Stimulated activated CD8-positive, alpha-beta memory T cell treated with anti-CD3 and anti-CD28 coated beads, Interleukin-15, amount 100 ng/mL, for 48 hours (primary cell): ENCODE data around the gene TBC1D12.
"Not testable (repeated sequence)": the region's sequence is repeated elsewhere in the genome, so short reads cannot be mapped to it uniquely, and the experiment has no call there.

Experiments
- DNase-seq, 2 donors: peaks; one replicate each; pipeline ENCODE4 v3.0.0-alpha.2; 2020; ENCODE audit warnings: low read depth in 2 of 2

Gene TBC1D12

GRCh38 chr10:94456942-94457341 is 54.6 kb downstream of the TBC1D12 start:
- no peak for DNase-seq

- DNase-seq = no peak
Measured at GRCh38 chr10:94459385-94459784, 57.0 kb downstream of the TBC1D12 start.

DNA sequence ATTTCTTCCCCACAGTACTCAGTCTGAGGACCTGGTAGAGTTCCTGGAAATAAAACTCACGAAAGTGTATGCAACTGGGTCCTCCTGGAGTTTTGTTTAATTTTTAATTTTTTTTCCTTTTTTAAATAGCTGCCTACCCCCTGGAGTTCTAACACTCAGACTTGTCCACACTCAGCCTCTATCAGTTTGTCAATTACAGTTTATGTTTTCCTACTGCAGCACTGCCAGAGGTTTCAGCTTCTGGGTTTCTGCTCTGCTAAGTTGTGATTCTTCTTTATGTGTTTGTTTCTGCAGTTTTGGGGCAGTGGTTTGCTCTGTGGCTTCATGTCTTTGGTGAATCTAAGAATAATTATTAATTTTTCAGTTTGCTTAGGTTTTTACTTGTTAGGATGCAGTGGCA is 59.2 kb downstream of the TBC1D12 start:
- DNase-seq = no peak

GRCh38 chr10:94462130-94462529 is 59.8 kb downstream of the TBC1D12 start:
- DNase-seq = no peak

- DNase-seq = no peak
Measured at GRCh38 chr10:94465684-94466083, 63.3 kb downstream of the TBC1D12 start.

GRCh38 chr10:94481410-94481809 is 79.1 kb downstream of the TBC1D12 start:
- DNase-seq = no peak

GRCh38 chr10:94483970-94484369 is 81.6 kb downstream of the TBC1D12 start:
- DNase-seq = no peak

DNA sequence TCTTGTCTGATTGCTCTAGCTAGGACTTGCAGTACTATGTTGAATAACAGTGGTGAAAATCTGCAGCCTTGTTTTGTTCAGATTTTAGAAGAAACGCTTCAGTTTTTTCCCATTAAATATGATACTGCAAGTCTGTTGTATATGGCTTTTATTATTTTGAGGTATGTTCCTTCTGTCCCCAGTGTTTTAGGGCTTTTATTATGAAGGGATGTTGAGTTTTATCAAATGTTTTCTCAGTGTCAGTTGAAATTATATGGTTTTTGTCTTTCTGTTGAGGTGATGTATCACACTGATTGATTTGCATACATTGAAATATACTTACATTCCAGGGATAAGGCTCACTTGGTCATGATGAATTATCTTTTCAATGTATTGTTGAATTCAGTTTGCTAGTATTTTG is 82.8 kb downstream of the TBC1D12 start:
- DNase-seq = no peak

DNA sequence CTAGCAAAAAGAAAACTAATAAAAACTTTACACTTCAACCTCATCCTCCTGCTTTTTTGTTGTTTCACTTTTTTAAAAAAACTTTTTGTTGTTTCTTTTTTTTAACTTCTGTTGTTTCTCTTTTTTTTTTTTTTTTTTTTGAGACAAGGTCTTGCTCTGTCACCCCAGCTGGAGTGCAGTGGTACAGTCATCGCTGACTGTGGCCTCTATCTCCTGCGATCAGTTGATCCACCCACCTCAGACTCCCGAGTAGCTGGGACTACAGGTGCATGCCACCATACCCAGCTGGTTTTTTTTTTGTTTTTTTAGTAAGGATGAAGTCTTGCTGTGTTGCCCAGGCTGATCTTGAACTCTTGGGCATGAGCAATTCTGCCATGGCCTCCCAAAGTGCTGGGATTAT is 85.2 kb downstream of the TBC1D12 start:
- DNase-seq = no peak

GRCh38 chr10:94489107-94489506 is 86.8 kb downstream of the TBC1D12 start:
- DNase-seq = no peak

DNA sequence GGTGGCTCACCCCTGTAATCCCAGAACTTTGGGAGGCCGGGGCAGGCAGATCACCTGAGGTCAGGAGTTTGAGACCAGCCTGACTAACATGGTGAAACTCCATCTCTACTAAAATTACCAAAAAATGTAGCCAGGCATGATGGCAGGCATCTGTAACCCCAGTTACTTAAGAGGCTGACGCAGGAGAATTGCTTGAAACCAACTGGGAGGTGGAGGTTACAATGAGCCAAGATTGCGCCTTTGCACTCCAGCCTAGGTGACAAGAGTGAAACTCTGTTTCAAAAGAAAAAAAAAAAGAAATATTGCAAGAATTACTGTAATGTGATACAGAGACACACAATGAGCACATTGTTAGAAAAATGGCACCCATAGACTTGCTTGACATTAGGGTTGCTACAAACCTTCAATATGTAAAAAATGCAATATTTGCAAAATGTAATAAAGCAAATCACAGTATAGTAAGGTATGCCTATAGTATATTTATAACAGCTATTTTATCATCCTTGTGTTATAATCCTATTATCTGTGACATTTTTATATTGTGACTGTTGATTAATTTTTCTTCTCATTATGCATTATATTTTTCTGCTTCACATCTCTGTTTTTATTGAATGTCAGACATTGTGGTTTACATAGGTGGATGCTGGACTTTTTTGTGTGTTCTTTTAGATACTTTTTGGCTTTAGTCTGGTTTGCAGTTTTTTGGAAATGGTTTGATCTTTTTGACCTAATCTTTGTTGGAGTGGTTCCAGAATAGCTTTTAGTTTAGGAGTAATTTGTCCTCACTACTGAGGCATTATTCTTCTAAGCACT is 87.8 kb downstream of the TBC1D12 start:
- DNase-seq = no peak

DNA sequence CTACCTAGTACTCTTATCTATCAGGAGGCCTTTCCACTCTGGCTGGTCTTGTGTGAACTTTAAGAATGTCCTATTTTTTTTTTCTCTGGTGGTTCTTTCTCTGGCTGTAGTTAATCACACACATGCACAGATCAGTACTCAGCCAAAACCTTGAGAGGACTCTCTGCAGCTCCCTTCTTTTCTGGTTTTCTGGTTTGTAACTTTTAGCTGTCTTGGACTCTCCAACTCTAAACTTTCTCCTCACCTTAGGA is 88.4 kb downstream of the TBC1D12 start:
- no peak for DNase-seq

GRCh38 chr10:94493463-94493862 is 91.1 kb downstream of the TBC1D12 start:
- DNase-seq = no peak

- no peak for DNase-seq
Measured at GRCh38 chr10:94496010-94496409, 93.7 kb downstream of the TBC1D12 start.

DNA sequence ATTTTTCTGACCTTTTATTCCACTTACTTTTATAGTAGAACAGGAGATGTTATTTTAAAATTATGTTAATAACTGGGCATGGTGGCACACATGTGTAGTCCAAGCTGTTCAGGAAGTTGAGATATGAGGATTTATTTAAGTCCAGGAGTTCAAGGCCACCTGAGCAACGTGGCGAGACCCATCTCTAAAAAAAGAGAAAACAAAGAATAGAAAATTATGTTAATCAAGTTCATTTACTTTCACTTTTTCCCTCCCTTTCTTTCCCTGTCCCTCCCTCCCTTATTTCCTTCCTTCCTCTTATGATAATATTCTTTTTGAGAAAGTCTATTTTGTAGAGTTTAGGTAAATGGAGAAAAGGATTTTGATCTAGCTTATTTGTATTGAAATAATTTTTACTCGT is 94.3 kb downstream of the TBC1D12 start:
- no peak for DNase-seq

DNA sequence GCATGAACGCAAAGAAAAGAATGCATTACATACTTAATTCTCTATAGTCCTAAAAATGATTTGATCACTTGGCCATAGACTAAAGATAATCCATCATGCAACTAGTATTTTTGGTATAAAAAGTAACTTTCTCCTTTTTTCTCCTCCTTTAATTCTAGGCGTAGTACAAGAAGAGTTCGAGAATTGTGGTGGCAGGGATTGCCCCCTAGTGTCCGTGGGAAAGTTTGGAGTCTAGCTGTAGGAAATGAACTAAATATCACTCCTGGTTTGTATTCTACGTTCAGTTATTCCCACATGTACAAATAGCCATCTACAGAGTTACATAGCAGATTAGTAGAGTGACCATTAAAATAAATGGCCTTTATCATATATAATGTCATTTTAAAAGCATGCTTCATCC is 97.7 kb downstream of the TBC1D12 start:
- no peak for DNase-seq

DNA sequence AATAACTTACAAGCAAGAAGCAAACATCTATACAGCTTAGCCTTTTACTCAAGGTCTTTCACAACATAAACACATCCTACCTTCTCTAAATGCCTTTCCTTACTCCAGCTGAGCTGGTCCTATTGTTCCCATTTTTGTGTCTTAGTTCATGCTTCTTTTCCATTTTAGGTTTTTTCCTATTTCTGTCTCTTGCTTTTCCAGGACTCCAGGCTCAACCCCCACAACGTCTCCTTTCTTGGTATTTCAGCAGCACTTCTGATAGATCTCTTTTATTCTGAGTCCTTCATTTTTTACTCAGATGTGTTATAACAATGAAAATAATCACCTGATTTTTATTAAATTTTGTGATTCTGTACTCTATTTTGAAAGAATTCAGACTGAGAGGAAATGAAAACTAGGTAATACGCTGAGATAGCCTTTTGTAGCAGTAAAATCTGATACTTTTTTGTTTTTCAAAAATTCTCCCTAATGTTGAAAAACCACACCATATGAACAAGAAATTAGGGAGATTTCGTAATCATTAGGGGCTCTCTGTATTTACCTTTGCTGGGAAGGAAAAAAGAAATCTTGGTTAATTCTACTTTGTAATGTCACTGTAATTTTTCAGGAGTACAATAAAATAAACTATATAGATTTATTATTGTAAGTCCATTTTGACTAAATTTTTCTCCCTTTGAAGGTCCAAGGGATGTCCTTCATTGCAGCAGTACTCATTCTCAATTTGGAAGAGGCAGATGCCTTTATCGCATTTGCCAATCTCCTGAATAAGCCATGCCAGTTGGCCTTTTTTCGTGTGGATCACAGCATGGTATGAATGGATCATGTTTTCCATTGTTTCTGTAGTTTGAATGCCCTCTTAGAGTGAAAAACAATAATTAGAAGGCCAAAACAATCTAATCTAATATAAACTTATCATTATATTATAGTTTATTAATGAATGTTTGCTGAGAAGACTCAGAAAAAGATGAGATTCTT is 119.2 kb downstream of the TBC1D12 start:
- no peak for DNase-seq

- no peak for DNase-seq
Measured at GRCh38 chr10:94524146-94524545, 121.8 kb downstream of the TBC1D12 start.

DNA sequence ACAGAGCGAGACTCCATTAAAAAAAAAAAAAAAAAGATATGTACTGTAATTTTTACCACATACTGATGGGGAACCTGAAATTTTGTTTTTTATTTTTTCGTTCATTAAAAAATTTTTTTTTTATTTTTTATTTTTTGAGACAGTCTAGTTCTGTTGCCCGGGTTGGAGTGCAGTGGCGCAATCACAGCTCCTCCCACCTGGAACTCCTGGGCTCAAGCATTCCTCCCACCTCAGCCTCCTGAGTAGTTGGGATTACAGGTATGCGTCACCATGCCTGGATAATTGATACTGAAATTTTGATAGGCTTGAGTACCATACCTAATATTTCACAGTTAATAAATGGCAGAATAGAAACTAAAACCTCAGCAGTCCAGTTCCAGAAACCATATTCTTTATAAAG is 122.4 kb downstream of the TBC1D12 start:
- DNase-seq = no peak

DNA sequence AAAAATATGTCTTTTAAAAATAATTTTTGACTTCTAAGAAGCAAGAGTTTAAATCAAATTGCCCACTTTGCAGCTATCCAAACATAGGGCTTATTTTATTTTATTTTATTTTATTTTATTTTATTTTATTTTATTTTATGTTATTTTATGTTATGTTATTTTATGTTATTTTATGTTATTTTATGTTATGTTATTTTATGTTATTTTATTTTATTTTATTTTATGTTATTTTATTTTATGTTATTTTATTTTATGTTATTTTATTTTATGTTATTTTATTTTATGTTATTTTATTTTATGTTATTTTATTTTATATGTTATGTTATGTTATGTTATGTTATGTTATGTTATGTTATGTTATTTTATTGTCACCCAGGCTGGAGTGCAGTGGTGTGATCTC is 129.2 kb downstream of the TBC1D12 start:
- not testable (repeated sequence) for DNase-seq

DNA sequence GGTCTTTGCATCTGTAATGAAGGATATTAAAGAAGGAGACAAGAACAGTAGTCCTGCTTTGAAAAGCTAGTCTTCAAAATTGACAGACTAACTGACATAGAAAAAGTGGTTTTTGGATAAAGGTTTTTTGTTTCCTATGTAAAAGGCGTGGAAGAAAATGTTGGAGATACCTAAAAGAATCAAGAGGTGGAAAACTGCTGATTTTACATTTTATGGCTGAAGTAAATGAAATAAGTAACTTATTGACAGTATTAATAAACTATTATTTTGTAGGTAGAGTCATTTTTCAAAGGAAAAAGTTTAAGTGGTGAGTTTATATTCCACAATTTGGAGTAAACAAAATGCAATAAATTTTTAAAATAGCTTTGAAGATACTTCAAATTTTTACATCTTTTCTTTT is 130.7 kb downstream of the TBC1D12 start:
- no peak for DNase-seq

DNA sequence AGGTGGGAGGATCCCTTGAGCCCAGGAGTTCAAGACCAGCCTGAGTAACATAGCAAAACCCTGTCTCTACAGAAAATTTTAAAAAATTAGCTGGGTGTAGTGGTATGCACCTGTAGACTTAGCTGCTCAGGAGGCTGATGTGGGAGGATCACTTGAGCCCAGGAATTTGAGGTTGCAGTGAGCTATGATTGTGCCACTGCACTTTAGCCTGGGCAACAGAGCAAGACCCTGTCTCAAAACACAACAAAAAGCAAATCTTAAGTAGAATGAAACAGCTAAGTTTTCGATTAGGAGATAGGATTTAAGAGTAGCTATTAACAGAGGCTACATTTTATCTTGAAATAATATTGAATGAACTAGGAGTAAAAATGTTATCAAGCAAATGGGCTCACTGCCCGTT is 139.9 kb downstream of the TBC1D12 start:
- not testable (repeated sequence) for DNase-seq

GRCh38 chr10:94545391-94546048 is 143.2 kb downstream of the TBC1D12 start, which contains the start of gene HELLS:
HELLS (plus strand) TSS chr10:94545788; CDS start chr10:94545922, 134 bp downstream.
- DNase-seq = peak; percentile 68 to 71
